Testis (tissue), 2 donors: Measurements from ENCODE around the gene AOAH.

Source experiments
- CTCF ChIP-seq, 3 experiments: fragments of 450-650 bp in 2 of 3; fragments of 200-600 bp in 1 of 3; sonication (generic) in 1 of 3; IDR thresholded peaks; one replicate each; pipeline ENCODE4 v1.5.1; 2016 to 2019; ENCODE audit warnings: antibody characterized with exemption in 3 of 3, mild to moderate bottlenecking in 2 of 3, moderate library complexity in 1 of 3
- POLR2A ChIP-seq: fragments of 450-650 bp; IDR thresholded peaks from one replicate; pipeline ENCODE4 v1.6.1; 2017; ENCODE audit warnings: antibody characterized with exemption, mild to moderate bottlenecking, moderate library complexity

DNA sequence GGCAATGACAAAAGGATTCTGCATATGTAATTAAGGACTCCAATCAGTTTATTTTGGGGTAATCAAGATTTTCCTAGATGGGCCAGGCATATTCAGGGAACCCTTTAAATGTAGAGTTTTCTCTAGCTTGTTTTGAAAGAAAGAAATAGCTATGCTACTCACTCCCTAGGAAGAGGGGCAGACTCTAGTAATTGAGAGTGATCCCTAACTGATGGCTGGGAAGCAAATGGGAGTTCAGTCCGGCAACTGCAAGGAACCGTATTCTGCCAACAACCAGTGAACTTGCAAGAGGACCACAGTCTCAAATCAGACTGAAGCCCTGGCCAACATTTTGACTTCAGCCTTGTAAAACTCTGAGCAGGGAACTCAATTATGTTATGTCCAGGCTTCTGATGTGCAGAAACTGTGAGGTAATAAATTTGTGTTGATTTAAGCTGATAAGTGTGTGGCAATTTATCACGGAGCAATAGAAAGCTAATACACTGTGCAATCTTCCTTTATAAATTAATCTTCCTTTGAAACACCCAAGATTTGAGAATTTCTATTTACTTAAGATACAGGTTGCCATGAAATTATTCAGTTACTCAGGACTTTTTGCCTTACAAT, 14.0 kb downstream of the AOAH start:
- no peak for TF ChIP-seq POLR2A
- TF ChIP-seq CTCF (IDR thresholded peaks at IDR 0.05) = no peak
